22Rv1 (cell line): Measurements from ENCODE around the gene PREP.

Source experiments
- ZFX ChIP-seq: fragments of 450-650 bp; IDR thresholded peaks from 2 replicates; pipeline ENCODE4 v1.6.1; 2017; ENCODE audit warnings: antibody characterized with exemption, borderline replicate concordance
- TF ChIP-seq, protein P1 (sequence below): fragments of 450-650 bp; IDR thresholded peaks from 2 replicates; pipeline ENCODE4 v1.5.1; 2017; ENCODE audit warnings: mild to moderate bottlenecking

DNA sequence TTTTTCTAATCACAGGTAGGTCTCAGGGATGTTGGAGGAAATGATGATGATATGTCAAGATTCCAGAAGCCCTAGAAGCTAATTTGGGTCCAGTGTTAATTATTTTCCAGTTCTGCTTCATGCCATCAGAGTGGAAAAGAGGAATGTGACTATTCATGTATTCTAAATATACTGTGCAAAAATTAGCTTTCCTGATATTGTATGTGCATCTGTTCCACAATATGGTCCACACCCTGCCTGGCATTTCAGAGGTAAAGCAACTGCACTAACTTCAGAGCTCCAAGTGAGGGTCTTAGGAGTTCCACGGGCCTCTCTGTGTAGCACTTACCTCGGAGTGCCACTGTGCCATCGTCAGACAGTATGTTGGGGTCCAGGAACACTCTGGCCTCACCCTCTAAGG lies 27.1 kb downstream of the PREP start:
- TF ChIP-seq, protein P1, sequence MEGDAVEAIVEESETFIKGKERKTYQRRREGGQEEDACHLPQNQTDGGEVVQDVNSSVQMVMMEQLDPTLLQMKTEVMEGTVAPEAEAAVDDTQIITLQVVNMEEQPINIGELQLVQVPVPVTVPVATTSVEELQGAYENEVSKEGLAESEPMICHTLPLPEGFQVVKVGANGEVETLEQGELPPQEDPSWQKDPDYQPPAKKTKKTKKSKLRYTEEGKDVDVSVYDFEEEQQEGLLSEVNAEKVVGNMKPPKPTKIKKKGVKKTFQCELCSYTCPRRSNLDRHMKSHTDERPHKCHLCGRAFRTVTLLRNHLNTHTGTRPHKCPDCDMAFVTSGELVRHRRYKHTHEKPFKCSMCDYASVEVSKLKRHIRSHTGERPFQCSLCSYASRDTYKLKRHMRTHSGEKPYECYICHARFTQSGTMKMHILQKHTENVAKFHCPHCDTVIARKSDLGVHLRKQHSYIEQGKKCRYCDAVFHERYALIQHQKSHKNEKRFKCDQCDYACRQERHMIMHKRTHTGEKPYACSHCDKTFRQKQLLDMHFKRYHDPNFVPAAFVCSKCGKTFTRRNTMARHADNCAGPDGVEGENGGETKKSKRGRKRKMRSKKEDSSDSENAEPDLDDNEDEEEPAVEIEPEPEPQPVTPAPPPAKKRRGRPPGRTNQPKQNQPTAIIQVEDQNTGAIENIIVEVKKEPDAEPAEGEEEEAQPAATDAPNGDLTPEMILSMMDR, result no peak
- TF ChIP-seq ZFX, result no peak
